ENCODE data around the gene HPCAL4.

Gene HPCAL4

GRCh38 chr1:39675220-39675619 is 16.0 kb downstream of the HPCAL4 start:
- DNase-seq = no peak

- DNase-seq = no peak
Measured at GRCh38 chr1:39673215-39673614, 18.0 kb downstream of the HPCAL4 start.

GRCh38 chr1:39672551-39672947 is 18.7 kb downstream of the HPCAL4 start:
- peak in 1 of 4 experiments; percentile 28 for DNase-seq

DNA sequence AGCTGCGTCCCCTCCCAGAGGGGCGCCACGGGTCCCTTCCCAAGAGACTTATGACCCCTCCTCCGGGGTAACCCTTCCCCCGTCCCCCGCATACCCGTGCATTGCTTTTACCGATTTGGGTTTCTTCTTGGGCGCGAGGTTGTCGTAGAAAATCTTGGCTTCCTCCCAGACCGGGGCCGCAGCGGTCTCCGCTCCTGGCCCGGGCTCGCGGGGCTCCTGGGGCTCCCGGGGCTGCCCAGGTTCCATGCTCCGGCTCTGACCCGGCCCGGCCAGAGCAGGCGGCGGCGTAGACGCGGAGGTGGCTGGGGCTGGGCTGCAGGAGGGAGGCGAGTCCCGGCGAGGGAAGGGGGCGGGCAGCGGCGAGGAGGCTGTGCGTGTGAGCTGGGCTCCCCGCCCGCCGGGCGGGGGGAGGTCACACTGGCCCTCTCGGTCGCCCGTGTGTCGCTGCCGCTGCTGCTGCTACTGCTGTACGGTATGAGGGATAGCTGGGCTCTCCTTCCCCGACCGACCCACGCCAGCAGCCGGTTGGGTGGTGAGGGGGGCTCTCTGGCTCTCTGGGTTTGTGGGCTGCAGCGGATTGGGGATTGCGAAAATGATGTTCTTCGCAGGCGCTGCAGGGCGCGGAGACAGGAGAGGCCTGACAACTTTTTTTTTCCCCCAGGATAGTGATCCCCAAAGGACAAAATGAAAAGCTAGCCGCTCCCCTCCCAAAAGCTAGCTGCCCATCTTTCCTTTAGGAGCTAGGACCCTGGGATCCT is 19.3 kb downstream of the HPCAL4 start, which contains the start of gene NT5C1A:
Gene NT5C1A, minus strand, starts transcription at position 315 of the 758 bp plus-strand sequence. Its CDS starts 69 bp downstream, at position 246.
- DNase-seq = peak in 1 of 4 experiments; percentile 14

DNA sequence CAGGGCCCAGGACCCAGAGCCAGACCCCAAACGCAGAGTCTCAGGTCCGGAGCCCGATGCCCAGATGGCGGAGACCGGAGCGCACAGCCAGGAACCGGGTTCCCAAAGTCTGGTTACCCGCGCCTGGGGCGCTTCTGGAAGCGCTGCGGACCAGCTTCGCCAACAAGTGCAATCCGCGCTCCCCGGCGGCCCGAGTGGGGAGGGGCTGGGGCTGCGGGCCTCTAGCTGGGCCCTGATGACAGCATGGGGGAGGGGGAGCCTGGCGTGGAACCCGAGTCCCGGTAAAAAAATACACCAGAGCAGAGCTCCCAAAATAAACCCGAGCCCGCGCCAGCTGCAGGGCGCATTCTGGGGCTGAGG is 19.8 kb downstream of the HPCAL4 start:
- peak in 1 of 4 experiments; percentile 10 for DNase-seq

GRCh38 chr1:39670689-39671088 is 20.5 kb downstream of the HPCAL4 start:
- no peak for DNase-seq

- no peak for DNase-seq
Measured at GRCh38 chr1:39668894-39669293, 22.3 kb downstream of the HPCAL4 start.

GRCh38 chr1:39668111-39668510 is 23.1 kb downstream of the HPCAL4 start:
- no peak for DNase-seq

GRCh38 chr1:39666772-39667171 is 24.5 kb downstream of the HPCAL4 start:
- no peak for DNase-seq

DNA sequence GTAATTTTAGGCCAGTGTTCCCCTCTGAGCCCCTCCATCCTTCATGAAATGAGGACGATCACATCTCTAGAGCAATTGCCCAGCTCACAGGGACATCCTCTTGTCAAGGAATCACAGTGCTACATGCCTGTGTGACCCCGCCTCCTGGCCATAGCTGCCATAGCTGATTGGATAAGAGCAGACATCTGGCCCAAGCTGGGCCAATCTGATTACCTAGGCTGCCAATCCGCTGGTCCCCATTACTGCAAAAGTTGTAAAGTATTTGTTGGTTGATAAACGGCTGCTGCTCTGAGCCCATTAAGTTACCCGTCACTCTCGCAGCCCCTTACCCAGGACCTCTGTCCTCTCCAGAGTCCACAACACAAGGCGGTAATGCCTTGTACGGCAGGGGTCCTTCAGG is 27.7 kb downstream of the HPCAL4 start:
- no peak for DNase-seq

- DNase-seq = no peak
Measured at GRCh38 chr1:39662861-39663260, 28.4 kb downstream of the HPCAL4 start.

- no peak for DNase-seq
Measured at GRCh38 chr1:39659538-39659937, 31.7 kb downstream of the HPCAL4 start.

GRCh38 chr1:39659110-39659509 is 32.1 kb downstream of the HPCAL4 start:
- DNase-seq = no peak

DNA sequence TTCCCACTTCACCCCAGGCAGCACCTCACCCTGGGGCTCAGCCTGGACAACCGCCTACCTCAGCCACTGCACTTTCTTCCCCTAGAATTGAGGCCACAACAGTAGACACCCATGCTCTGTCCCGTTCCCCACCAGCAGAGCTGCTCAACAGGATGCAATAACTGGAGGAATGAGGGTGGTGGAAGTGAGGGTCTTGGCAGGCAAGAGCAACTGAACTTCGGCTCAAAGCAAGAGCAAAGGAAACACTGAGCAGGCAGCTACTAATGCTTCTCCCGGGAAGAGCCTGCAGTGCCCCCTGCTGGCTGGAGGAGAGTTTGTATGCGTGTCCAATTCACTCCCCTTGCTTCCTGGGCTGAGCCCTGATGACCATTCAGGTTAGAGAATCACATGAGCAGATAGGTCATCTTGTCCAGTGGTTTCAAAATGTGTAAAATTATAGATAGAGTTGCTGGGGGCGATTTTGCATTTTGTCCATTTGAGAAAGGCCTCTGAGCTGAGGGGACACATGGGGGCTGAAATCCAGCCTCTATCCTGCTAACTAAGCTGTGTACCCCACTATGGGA is 33.2 kb downstream of the HPCAL4 start:
- DNase-seq = peak in 3 of 4 experiments; percentile 5 to 46 (median 11)

- no peak for DNase-seq
Measured at GRCh38 chr1:39657402-39657801, 33.8 kb downstream of the HPCAL4 start.

DNA sequence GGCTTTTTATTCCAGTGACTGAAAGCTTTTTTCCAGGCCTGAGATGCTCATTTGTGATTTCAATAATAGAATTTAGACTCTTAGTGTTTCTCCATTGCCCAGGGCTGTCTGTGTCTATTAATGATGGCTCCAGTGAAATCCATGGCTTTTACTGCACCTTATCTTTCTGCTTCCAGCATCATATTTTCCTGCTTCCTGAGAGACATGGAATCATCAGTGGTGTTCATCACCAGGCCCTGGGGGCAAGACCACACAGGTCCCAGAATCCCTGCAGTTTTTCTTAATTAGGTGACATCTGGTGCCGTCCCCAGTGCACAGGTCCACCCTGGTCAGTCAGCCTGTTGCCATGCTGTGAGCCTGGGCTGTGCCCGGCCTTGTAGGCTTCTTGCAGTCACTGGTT is 34.8 kb downstream of the HPCAL4 start:
- DNase-seq = no peak

- no peak for DNase-seq
Measured at GRCh38 chr1:39655578-39656268, 35.5 kb downstream of the HPCAL4 start.

- no peak for DNase-seq
Measured at GRCh38 chr1:39654291-39654690, 36.9 kb downstream of the HPCAL4 start.

- DNase-seq = peak in 3 of 4 experiments; percentile 48 to 66 (median 54)
Measured at GRCh38 chr1:39653546-39654031, 37.6 kb downstream of the HPCAL4 start.

DNA sequence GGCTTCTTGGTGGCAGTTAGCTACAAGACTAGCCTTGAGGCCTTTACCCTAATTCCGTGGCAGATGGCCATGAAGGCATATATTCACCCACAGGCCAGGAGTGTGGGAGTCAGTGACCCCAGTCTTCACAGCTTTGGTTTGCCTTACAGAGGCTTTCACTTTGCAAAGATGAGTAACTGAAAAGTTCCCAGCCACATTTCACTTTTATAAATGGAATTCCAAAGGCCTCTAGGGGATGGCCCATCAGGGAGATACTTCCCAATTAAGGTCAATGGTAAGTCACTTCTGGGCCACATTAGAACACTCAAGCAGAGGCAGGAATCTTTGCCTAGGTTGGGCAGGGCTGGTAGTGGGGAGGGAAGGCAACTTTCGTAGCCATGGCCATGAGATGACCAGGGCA is 38.7 kb downstream of the HPCAL4 start:
- no peak for DNase-seq

DNA sequence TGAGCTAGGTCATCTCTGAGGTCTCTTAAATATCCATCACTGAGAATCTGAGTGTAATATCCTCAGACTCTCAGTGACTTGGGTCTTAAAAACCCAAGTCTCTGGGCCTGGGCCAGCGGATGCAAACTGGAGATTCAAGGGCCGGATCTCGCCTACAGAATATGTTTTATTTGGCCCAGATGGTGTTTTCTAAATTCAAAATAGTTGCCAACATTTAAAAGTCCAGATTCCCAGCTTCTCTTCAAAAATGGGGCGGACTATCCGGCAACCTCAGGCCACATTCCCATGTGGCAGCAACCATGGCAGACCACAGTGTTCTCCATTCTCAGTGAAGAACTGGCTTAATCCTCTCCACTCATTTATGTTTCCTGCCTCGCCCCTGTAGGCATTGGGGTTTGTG is 39.1 kb downstream of the HPCAL4 start:
- no peak for DNase-seq

DNA sequence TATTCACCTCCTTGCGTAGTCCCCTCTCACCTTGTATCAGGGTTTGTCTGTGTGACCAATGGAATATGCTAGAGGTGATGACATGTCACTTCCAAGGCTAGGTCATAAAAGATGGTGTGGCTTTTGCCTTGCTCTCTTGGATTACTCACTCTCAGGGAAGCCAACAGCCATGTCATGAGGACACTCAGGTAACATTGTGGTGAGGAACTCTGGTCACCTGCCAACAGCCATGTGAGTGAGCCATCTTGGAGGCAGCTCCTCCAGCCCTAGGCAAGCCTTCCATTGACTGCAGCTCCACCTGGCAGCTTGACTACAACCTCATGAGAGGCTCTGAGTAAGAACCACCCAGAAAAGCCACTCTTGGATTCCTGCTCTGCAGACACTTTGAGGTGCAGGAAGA is 40.8 kb downstream of the HPCAL4 start:
- DNase-seq = no peak

DNA sequence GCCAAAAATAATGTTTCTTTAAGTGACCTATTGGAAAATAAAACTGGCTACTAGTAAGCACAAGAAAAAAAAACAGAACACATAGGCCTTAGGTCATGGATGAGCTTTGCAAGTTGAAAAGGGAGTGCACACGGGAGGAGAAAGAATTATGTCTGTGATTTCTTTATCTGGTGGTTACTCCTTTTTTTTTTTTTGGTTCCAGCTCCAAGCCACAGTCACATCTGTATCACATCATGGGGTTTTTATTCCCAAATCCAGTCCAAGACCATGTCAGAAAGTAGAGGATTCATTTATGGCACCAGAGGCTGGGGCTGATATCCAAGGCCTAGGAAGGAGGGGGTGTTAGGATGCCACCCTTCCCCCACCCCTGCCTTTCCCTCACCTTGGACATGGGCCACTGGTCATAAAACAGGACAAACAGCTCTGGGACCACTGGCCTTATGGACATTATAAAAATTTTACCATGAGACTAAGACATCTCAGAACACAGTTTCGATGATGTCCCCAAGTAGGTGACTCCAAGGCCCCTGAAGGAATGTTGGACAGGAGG is 41.5 kb downstream of the HPCAL4 start:
- no peak for DNase-seq

DNA sequence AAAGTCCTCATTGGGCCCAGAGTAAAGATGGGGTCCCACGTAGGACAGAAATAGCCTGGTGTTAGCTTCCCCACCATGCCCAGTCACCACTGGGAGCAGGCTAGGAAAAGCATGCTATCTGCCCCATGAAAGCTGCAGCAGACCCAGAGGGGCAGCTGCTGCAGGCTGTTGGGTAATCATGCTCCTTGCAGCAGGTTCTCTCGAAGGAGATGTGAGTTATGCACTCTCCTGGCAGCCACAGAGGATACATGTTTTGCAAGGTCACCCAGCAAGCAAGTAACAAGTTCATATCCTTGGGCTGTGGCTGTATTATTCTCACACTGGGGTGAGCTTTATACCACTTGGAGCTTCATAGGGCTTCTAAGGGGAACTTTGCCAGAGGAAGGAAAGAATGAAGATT is 42.7 kb downstream of the HPCAL4 start:
- no peak for DNase-seq

All from activated naive CD4-positive, alpha-beta T cell (primary cell).